Activated CD4-positive, alpha-beta T cell treated with anti-CD3 and anti-CD28 coated beads for 48 hours (primary cell): ENCODE measurements around the gene MTPN.

Experiments used
- DNase-seq: peaks from one replicate; pipeline ENCODE4 v3.0.0-alpha.2; 2020

Gene MTPN

GRCh38 chr7:135981958-135982646 lies 4.9 kb upstream of the MTPN start:
- no peak for DNase-seq

GRCh38 chr7:135980665-135981180 lies 3.6 kb upstream of the MTPN start:
- DNase-seq, result peak; percentile 49

GRCh38 chr7:135980012-135980551 lies 2.9 kb upstream of the MTPN start:
- no peak for DNase-seq

- DNase-seq, result no peak
These were observed 2.4 kb upstream of the MTPN start for GRCh38 chr7:135979471-135980011.

- no peak for DNase-seq
These were observed 1.5 kb upstream of the MTPN start for GRCh38 chr7:135978624-135979023.

GRCh38 chr7:135977742-135978066 lies 545 bp upstream of the MTPN start:
- no peak for DNase-seq

- DNase-seq, result peak; percentile 44
These were observed 700 bp downstream of the MTPN start for GRCh38 chr7:135976312-135977006.

GRCh38 chr7:135975166-135975565 lies 2.0 kb downstream of the MTPN start:
- DNase-seq, result no peak

- DNase-seq, result no peak
These were observed 2.5 kb downstream of the MTPN start for GRCh38 chr7:135974667-135975066.

- DNase-seq, result no peak
These were observed 5.8 kb downstream of the MTPN start for GRCh38 chr7:135971366-135971725.

GRCh38 chr7:135970682-135971365 lies 6.3 kb downstream of the MTPN start:
- DNase-seq, result no peak

GRCh38 chr7:135970045-135970444 lies 7.1 kb downstream of the MTPN start:
- no peak for DNase-seq

GRCh38 chr7:135966341-135967043 lies 10.7 kb downstream of the MTPN start:
- no peak for DNase-seq

GRCh38 chr7:135965602-135966001 lies 11.6 kb downstream of the MTPN start:
- DNase-seq, result no peak

- DNase-seq, result no peak
These were observed 12.4 kb downstream of the MTPN start for GRCh38 chr7:135964791-135965190.

- DNase-seq, result no peak
These were observed 12.9 kb downstream of the MTPN start for GRCh38 chr7:135964274-135964673.

GRCh38 chr7:135962802-135963201 lies 14.4 kb downstream of the MTPN start:
- no peak for DNase-seq

GRCh38 chr7:135960709-135961451 lies 16.3 kb downstream of the MTPN start:
- DNase-seq, result no peak

- DNase-seq, result no peak
These were observed 17.4 kb downstream of the MTPN start for GRCh38 chr7:135959646-135960363.

- DNase-seq, result no peak
These were observed 19.0 kb downstream of the MTPN start for GRCh38 chr7:135958173-135958572.

- no peak for DNase-seq
These were observed 19.5 kb downstream of the MTPN start for GRCh38 chr7:135957627-135958026.
